H9 (cell line): ENCODE results near the gene GCN1. TPM values are rescaled to one million over a fixed set of nuclear protein-coding genes. Genes with fewer than 3 reads are reported as not detected.

Source experiments
- DNase-seq: peaks from one replicate; pipeline ENCODE4 v3.0.0-alpha.2; 2017
- H2AFZ ChIP-seq: one replicate; pipeline ENCODE4 v1.6.1; 2013; ENCODE audit warnings: mild to moderate bottlenecking, low read length, control low read depth, moderate library complexity
- H2AK5ac ChIP-seq: 2 replicates; pipeline ENCODE4 v1.6.1; 2013; ENCODE audit warnings: low read length, control low read depth, mixed read lengths; ENCODE audit not compliant: insufficient read length
- H2BK120ac ChIP-seq: one replicate; pipeline ENCODE4 v1.6.1; 2013; ENCODE audit warnings: low read depth, mild to moderate bottlenecking, low read length, control low read depth, inconsistent platforms; ENCODE audit not compliant: poor library complexity, severe bottlenecking
- H2BK12ac ChIP-seq: 2 replicates; pipeline ENCODE4 v1.6.1; 2013; ENCODE audit warnings: low read length, control low read depth, mixed read lengths, low read depth; ENCODE audit not compliant: insufficient read length
- H2BK15ac ChIP-seq: 2 replicates; pipeline ENCODE4 v1.6.1; 2013; ENCODE audit warnings: low read depth, low read length, control low read depth
- H2BK20ac ChIP-seq: one replicate; pipeline ENCODE4 v1.6.1; 2013; ENCODE audit warnings: low read depth, mild to moderate bottlenecking, low read length, control low read depth, inconsistent platforms; ENCODE audit not compliant: poor library complexity, severe bottlenecking
- H2BK5ac ChIP-seq: 2 replicates; pipeline ENCODE4 v1.6.1; 2013; ENCODE audit warnings: low read length, control low read depth, mixed read lengths; ENCODE audit not compliant: insufficient read length
- H3K14ac ChIP-seq: 2 replicates; pipeline ENCODE4 v1.6.1; 2013; ENCODE audit warnings: low read length, control low read depth; ENCODE audit not compliant: insufficient read depth
- H3K18ac ChIP-seq: 2 replicates; pipeline ENCODE4 v1.6.1; 2013; ENCODE audit warnings: low read depth, mild to moderate bottlenecking, mixed read lengths, low read length, control low read depth; ENCODE audit not compliant: insufficient read length
- H3K23ac ChIP-seq: 2 replicates; pipeline ENCODE4 v1.6.1; 2013; ENCODE audit warnings: low read length, control low read depth, mixed read lengths, low read depth; ENCODE audit not compliant: insufficient read length
- H3K23me2 ChIP-seq: 2 replicates; pipeline ENCODE4 v1.6.1; 2013; ENCODE audit warnings: low read depth, mild to moderate bottlenecking, mixed read lengths, low read length, control low read depth; ENCODE audit not compliant: insufficient read length, poor library complexity, severe bottlenecking
- H3K27ac ChIP-seq: 2 replicates; pipeline ENCODE4 v1.5.1; 2013; ENCODE audit warnings: low read length, control low read depth, mixed read lengths, low read depth; ENCODE audit not compliant: insufficient read length
- H3K27me3 ChIP-seq: 2 replicates; pipeline ENCODE4 v1.6.1; 2013; ENCODE audit warnings: low read length, control low read depth, inconsistent platforms; ENCODE audit not compliant: insufficient read depth
- H3K4ac ChIP-seq: 2 replicates; pipeline ENCODE4 v1.6.1; 2013; ENCODE audit warnings: low read depth, mild to moderate bottlenecking, control low read depth, inconsistent platforms, low read length, moderate library complexity
- H3K4me1 ChIP-seq: 2 replicates; pipeline ENCODE4 v1.6.1; 2013; ENCODE audit warnings: low read length, control low read depth, inconsistent platforms; ENCODE audit not compliant: insufficient read depth
- H3K4me2 ChIP-seq: 2 replicates; pipeline ENCODE4 v1.6.1; 2013; ENCODE audit warnings: low read length, control low read depth, mixed read lengths; ENCODE audit not compliant: insufficient read length, insufficient read depth
- H3K56ac ChIP-seq: 2 replicates; pipeline ENCODE4 v1.6.1; 2013; ENCODE audit warnings: low read depth, mild to moderate bottlenecking, mixed read lengths, low read length, control low read depth; ENCODE audit not compliant: insufficient read length
- H3K79me1 ChIP-seq: 2 replicates; pipeline ENCODE4 v1.6.1; 2013; ENCODE audit warnings: low read depth, mild to moderate bottlenecking, moderate library complexity, low read length, control low read depth, inconsistent platforms; ENCODE audit not compliant: insufficient read depth, poor library complexity, severe bottlenecking
- H3K79me2 ChIP-seq: 2 replicates; pipeline ENCODE4 v1.6.1; 2013; ENCODE audit warnings: low read length, control low read depth, inconsistent platforms; ENCODE audit not compliant: insufficient read depth
- H3K9ac ChIP-seq: 2 replicates; pipeline ENCODE4 v1.6.1; 2013; ENCODE audit warnings: low read length, control low read depth, mixed read lengths; ENCODE audit not compliant: insufficient read length; ENCODE audit errors: extremely low read depth
- H3K9me3 ChIP-seq: one replicate; pipeline ENCODE4 v1.6.1; 2013; ENCODE audit warnings: low read depth, low read length, inconsistent platforms; ENCODE audit not compliant: control insufficient read depth
- H3T11ph ChIP-seq: one replicate; pipeline ENCODE4 v1.6.1; 2013; ENCODE audit warnings: mild to moderate bottlenecking, low read length, control low read depth, inconsistent platforms
- H4K20me1 ChIP-seq: one replicate; pipeline ENCODE4 v1.6.1; 2013; ENCODE audit not compliant: control insufficient read depth, insufficient read length, insufficient read depth
- H4K5ac ChIP-seq: 2 replicates; pipeline ENCODE4 v1.6.1; 2013; ENCODE audit warnings: low read depth, mild to moderate bottlenecking, mixed read lengths, low read length, control low read depth; ENCODE audit not compliant: insufficient read length
- H4K8ac ChIP-seq: replicated peaks from 2 replicates; pipeline ENCODE4 v1.6.1; 2013; ENCODE audit warnings: low read length, control low read depth, mixed read lengths, low read depth; ENCODE audit not compliant: insufficient read length
- H4K91ac ChIP-seq: 2 replicates; pipeline ENCODE4 v1.6.1; 2013; ENCODE audit warnings: low read depth, mild to moderate bottlenecking, moderate library complexity, mixed read lengths, low read length, control low read depth; ENCODE audit not compliant: insufficient read length
- H3K27ac Mint-ChIP-seq, 3 experiments: 2 replicates in 2 of 3; 3 replicates in 1 of 3; pipeline ENCODE4 v1.8.0; 2020 to 2021; ENCODE audit warnings: mixed read lengths in 3 of 3, mild to moderate bottlenecking in 1 of 3, moderate library complexity in 1 of 3
- H3K27me3 Mint-ChIP-seq: 2 replicates; pipeline ENCODE4 v1.8.0; 2021; ENCODE audit warnings: low read depth, mild to moderate bottlenecking, moderate library complexity, mixed read lengths
- H3K36me3 Mint-ChIP-seq, 3 experiments: 2 replicates in 2 of 3; 3 replicates in 1 of 3; pipeline ENCODE4 v1.8.0; 2020 to 2021; ENCODE audit warnings: low read depth in 3 of 3, mixed read lengths in 3 of 3; ENCODE audit not compliant: insufficient read depth in 1 of 3
- H3K4me1 Mint-ChIP-seq, 2 experiments: 2 replicates each; pipeline ENCODE4 v1.8.0; 2020; ENCODE audit warnings: mixed read lengths in 2 of 2
- H3K4me3 Mint-ChIP-seq, 2 experiments: 2 replicates in 1 of 2; 3 replicates in 1 of 2; pipeline ENCODE4 v1.8.0; 2020 to 2021; ENCODE audit warnings: mild to moderate bottlenecking in 2 of 2, mixed read lengths in 2 of 2, moderate library complexity in 1 of 2
- H3K9me3 Mint-ChIP-seq, 2 experiments: 2 replicates in 1 of 2; 3 replicates in 1 of 2; pipeline ENCODE4 v1.8.0; 2020; ENCODE audit warnings: mild to moderate bottlenecking in 2 of 2, mixed read lengths in 2 of 2, moderate library complexity in 1 of 2
- CTCF ChIP-seq: fragments of 200-600 bp; sonication (generic); conservative IDR thresholded peaks from 3 replicates; pipeline ENCODE4 v1.8.0; 2021; ENCODE audit warnings: antibody characterized with exemption, mild to moderate bottlenecking
- WGBS: extraction: QIAGEN DNeasy Blood & Tissue Kit; methylation state at CpG from one replicate; pipeline ENCODE4 v1.1.7; 2013; ENCODE audit warnings: missing lambda C conversion rate, low lambda C conversion rate, mixed read lengths; ENCODE audit not compliant: insufficient read length; ENCODE audit errors: extremely low coverage; 5-methylcytosine and 5-hydroxymethylcytosine counted together
- total RNA-seq: library from RNA; stranded (reverse); gene quantifications from 2 replicates; pipeline ENCODE4 v1.2.1, GENCODE V29; 2021

Gene GCN1
- total RNA-seq, 1 experiment from 2014 or later = 137 TPM

GRCh38 chr12:120172053-120172452 lies 22.5 kb downstream of the GCN1 start:
- Histone ChIP-seq H4K91ac (no peak overlapping the region), H2AK5ac (no peak overlapping the region), H4K8ac (no peak overlapping the region), H3K27me3 (no peaks in the 10 kb centered on the region), H4K5ac (no peak overlapping the region), H3K79me2 (no peaks in the 10 kb centered on the region), H2BK20ac (no peak overlapping the region), H2BK12ac (no peak overlapping the region), H2BK15ac (no peak overlapping the region), H3K56ac (no peak overlapping the region), H4K20me1 (no peaks in the 10 kb centered on the region), H3K27ac (no peak overlapping the region), H3K23ac (no peak overlapping the region), H3K4me2 (no peak overlapping the region), H3K14ac (no peak overlapping the region), H2AFZ (no peak overlapping the region), H3K79me1 (no peaks in the 10 kb centered on the region), H2BK5ac (no peak overlapping the region), H3K9me3 (no peaks in the 10 kb centered on the region), H3K4me1 (no peaks in the 10 kb centered on the region), H3K4ac (no peak overlapping the region), H3K9ac (no peak overlapping the region), H3K23me2 (no peaks in the 10 kb centered on the region), H3T11ph (no peak overlapping the region), H2BK120ac (no peak overlapping the region), H3K18ac (no peak overlapping the region)
- peaks cover 42 to 86% (median 75%) of the 10 kb centered on the region in 3 experiments; a peak in 6 of 7 replicates for H3K36me3 Mint-ChIP-seq
- H3K27me3 Mint-ChIP-seq = no peaks in the 10 kb centered on the region
- no peaks in the 10 kb centered on the region for H3K9me3 Mint-ChIP-seq
- TF ChIP-seq CTCF = no peak
- H3K4me1 Mint-ChIP-seq = no peaks in the 10 kb centered on the region
- DNase-seq = no peak
- H3K27ac Mint-ChIP-seq = no peak overlapping the region
- no CpG with 5 or more reads among the region's 3 CpGs for WGBS
- H3K4me3 Mint-ChIP-seq = no peak overlapping the region
